Body of pancreas (tissue), 4 donors: Measurements from ENCODE around the gene MPZL1. TPM values are rescaled to one million over a fixed set of nuclear protein-coding genes. Genes with fewer than 3 reads are reported as not detected.

Source experiments
- ATAC-seq: fragments of 150-250 bp; one replicate; pipeline ENCODE4 v1.9.1; 2016
- DNase-seq, 4 donors: peaks; one replicate each; pipeline ENCODE4 v3.0.0-alpha.2; 2019
- H3K27ac ChIP-seq, 4 donors: fragments of 200-600 bp; sonication (generic); 1 replicate in 3 of 4; 2 replicates in 1 of 4; pipeline versions ENCODE4 v1.5.1 to v1.6.1; 2016 to 2019; ENCODE audit warnings: mild to moderate bottlenecking in 1 of 4, mixed read lengths in 1 of 4, moderate library complexity in 1 of 4
- H3K27me3 ChIP-seq, 2 donors: fragments of 200-600 bp; sonication (generic); one replicate each; pipeline ENCODE4 v1.6.0; 2016; ENCODE audit warnings: mild to moderate bottlenecking in 1 of 2
- H3K36me3 ChIP-seq, 2 donors: fragments of 200-600 bp; sonication (generic); replicated peaks in 1 of 2; 2 replicates each; pipeline ENCODE4 v1.5.1; 2016; ENCODE audit warnings: low read depth in 2 of 2; ENCODE audit not compliant: insufficient read depth in 1 of 2
- H3K4me1 ChIP-seq: fragments of 200-600 bp; sonication (generic); one replicate; pipeline ENCODE4 v1.6.0; 2016
- H3K4me3 ChIP-seq, 2 donors: fragments of 200-600 bp; sonication (generic); 1 replicate in 1 of 2; 2 replicates in 1 of 2; pipeline ENCODE4 v1.5.1; 2016 to 2019
- H3K9me3 ChIP-seq, 3 donors: fragments of 200-600 bp; sonication (generic); 1 replicate in 2 of 3; 2 replicates in 1 of 3; pipeline ENCODE4 v1.5.1; 2016
- POLR2A ChIP-seq, 3 donors: fragments of 450-650 bp; IDR thresholded peaks; one replicate each; pipeline ENCODE4 v1.6.1; 2016; ENCODE audit warnings: antibody characterized with exemption in 3 of 3, mild to moderate bottlenecking in 2 of 3
- WGBS, 2 donors: methylation state at CpG; one replicate each; pipeline ENCODE4 v1.1.5; 2017; 5-methylcytosine and 5-hydroxymethylcytosine counted together
- intact Hi-C: fragments of 100-400 bp; cut with DNase I; formaldehyde crosslinking; loops from one replicate; pipeline ENCODE4 v1.15.1; 2023
- total RNA-seq, 2 donors: library from RNA; depleted of rRNA; stranded (reverse); fragments of >200 nt; gene quantifications; one replicate each; pipeline ENCODE4 v1.1.0, GENCODE V29; 2016
- TF ChIP-seq, protein P1 (sequence below), 7 experiments: fragments of 450-650 bp in 4 of 7; fragments of 200-600 bp in 3 of 7; sonication (generic) in 3 of 7; IDR thresholded peaks; one replicate each; pipeline ENCODE4 v1.5.1; 2016 to 2019; ENCODE audit warnings: antibody characterized with exemption in 7 of 7

MPZL1 gene
- total RNA-seq, 2 donors from 2014 or later = 19.8 to 28.5 TPM

DNA sequence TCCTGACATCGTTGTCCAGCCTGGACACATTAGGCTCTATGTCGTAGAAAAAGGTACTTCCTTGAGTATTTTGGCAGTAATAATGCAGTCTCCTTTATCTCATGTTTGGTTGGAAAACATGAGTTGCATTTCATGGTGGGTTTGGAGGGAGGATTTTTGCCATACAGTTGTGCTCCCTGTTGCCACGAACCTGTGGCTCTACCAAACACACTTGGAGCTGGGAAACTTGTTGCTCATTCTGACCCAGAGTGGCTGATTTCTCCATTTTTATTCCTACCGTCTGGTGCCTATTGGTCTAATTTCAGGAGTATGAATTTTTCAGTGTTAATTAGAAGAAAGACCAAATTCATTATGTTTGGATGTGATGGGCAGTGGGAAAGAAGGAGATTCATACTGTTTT lies 50.7 kb downstream of the MPZL1 start:
- Histone ChIP-seq H3K27ac (no peak overlapping the region), H3K27me3 (no peaks in the 10 kb centered on the region), H3K4me1 (no peaks in the 10 kb centered on the region), H3K36me3 (peaks cover 0 to 4% of the 10 kb centered on the region in 2 donors), H3K4me3 (no peak overlapping the region), H3K9me3 (no peaks in the 10 kb centered on the region)
- 84 to 94% methylated on average over 4 of the region's 4 CpGs for WGBS, 2 donors
- ATAC-seq (no peak), DNase-seq (no peak)
- TF ChIP-seq, protein P1, sequence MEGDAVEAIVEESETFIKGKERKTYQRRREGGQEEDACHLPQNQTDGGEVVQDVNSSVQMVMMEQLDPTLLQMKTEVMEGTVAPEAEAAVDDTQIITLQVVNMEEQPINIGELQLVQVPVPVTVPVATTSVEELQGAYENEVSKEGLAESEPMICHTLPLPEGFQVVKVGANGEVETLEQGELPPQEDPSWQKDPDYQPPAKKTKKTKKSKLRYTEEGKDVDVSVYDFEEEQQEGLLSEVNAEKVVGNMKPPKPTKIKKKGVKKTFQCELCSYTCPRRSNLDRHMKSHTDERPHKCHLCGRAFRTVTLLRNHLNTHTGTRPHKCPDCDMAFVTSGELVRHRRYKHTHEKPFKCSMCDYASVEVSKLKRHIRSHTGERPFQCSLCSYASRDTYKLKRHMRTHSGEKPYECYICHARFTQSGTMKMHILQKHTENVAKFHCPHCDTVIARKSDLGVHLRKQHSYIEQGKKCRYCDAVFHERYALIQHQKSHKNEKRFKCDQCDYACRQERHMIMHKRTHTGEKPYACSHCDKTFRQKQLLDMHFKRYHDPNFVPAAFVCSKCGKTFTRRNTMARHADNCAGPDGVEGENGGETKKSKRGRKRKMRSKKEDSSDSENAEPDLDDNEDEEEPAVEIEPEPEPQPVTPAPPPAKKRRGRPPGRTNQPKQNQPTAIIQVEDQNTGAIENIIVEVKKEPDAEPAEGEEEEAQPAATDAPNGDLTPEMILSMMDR (IDR thresholded peaks at IDR 0.05) = no peak
- TF ChIP-seq POLR2A (IDR thresholded peaks at IDR 0.05) = no peak
- intact Hi-C loops = no loop called here

DNA sequence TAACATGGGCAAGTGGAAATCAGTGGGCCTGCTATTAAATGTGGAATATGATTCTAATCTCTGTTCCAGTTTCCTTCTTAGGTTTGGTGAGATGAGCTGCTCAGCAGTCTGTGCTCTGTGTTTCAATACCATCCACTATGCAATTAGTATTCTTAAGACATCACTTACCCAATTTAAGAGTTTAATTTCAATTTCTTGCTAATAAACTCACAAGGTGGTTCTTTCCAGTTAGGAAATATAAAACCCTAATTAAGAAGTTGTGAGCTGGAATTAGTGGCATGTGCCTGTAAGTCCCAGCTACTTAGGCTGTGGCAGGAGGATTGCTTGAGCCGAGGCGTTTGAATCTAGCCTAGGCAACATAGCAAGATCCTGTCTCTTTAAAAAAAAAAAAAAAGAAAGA lies 51.7 kb downstream of the MPZL1 start:
- peaks cover 0 to 4% of the 10 kb centered on the region in 2 donors for H3K36me3 ChIP-seq
- ATAC-seq = no peak
- H3K27ac ChIP-seq = no peak overlapping the region
- intact Hi-C loops = no loop called here
- no peak for TF ChIP-seq POLR2A (IDR thresholded peaks at IDR 0.05)
- TF ChIP-seq, protein P1 (IDR thresholded peaks at IDR 0.05) = no peak
- H3K4me3 ChIP-seq = no peak overlapping the region
- WGBS, 2 donors = 95 to 96% methylated on average over 2 of the region's 2 CpGs
- H3K27me3 ChIP-seq = no peaks in the 10 kb centered on the region
- H3K4me1 ChIP-seq = no peaks in the 10 kb centered on the region
- no peak for DNase-seq
- no peaks in the 10 kb centered on the region for H3K9me3 ChIP-seq

DNA sequence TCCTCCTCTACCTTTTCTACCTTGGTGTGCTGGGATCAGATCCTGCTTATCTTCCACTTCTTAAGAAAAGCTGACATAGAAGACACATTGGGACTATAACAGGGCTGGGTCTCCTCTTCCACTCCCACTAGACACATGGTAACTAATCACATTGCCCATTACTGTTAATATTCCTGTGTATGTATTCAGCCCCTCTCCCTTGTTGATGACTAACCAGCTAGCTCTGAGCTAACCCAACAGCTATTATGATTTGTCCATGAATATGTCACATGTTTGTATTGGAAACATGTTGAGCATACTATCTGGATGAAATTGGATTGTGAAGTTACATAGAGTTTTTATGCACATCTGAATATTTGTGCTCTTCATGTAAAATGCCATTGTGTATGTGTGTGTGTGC lies 52.9 kb downstream of the MPZL1 start:
- DNase-seq (no peak), ATAC-seq (no peak)
- TF ChIP-seq POLR2A (IDR thresholded peaks at IDR 0.05) = no peak
- TF ChIP-seq, protein P1 (IDR thresholded peaks at IDR 0.05) = no peak
- Histone ChIP-seq H3K27ac (no peak overlapping the region), H3K36me3 (peaks cover 0 to 4% of the 10 kb centered on the region in 2 donors), H3K27me3 (no peaks in the 10 kb centered on the region), H3K4me3 (no peak overlapping the region), H3K9me3 (no peaks in the 10 kb centered on the region), H3K4me1 (no peaks in the 10 kb centered on the region)
- intact Hi-C loops = no loop called here

DNA sequence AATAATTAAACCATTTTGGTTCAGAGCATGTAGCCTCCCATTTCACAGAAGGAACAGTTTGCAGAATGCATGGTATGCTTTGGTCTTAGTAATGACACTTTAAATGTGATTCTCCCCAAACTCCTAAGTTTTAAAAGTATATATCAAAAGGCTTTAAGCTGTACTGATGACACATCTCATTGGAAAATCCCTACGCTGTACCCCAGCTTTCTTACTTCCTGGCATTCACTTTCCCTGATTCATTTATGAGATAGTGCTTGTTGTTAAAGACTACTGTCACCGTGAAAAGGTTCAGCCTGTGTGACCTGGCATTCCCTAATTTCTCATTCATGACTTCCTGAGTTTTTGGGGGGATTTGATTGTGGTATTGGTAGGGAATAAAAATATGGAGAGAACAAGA lies 53.4 kb downstream of the MPZL1 start:
- H3K36me3 ChIP-seq = peaks cover 0 to 4% of the 10 kb centered on the region in 2 donors
- no peak overlapping the region for H3K27ac ChIP-seq
- 81 to 91% methylated on average over 2 of the region's 2 CpGs for WGBS, 2 donors
- H3K4me1 ChIP-seq = no peaks in the 10 kb centered on the region
- TF ChIP-seq, protein P1 (IDR thresholded peaks at IDR 0.05) = no peak
- no peak for TF ChIP-seq POLR2A (IDR thresholded peaks at IDR 0.05)
- no peaks in the 10 kb centered on the region for H3K27me3 ChIP-seq
- ATAC-seq = no peak
- no peak overlapping the region for H3K4me3 ChIP-seq
- intact Hi-C loops = no loop called here
- no peak for DNase-seq
- H3K9me3 ChIP-seq = no peaks in the 10 kb centered on the region

DNA sequence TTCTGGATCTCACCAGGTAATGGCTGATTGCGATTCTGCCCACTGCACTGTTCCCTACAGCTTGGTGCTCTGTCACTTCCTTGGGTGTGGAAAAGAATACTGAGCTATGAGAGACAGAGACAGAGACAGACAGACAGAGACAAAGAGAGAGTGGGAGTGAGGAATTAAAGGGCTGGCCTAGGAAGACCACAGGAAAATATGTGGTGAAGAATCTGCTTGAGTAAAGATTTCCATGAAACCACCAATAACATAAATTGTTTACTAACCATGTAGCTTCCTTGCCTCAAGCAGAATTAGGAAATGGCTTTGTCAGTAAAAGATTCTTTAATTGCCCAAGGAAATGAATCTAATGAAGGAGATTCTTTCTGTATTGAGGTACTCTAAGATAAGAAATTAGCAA lies 54.4 kb downstream of the MPZL1 start:
- intact Hi-C loops = no loop called here
- H3K4me3 ChIP-seq = no peak overlapping the region

More for the DNA sequence above, 54.4 kb downstream of the MPZL1 start:
- Histone ChIP-seq H3K9me3 (no peaks in the 10 kb centered on the region), H3K36me3 (peaks cover 0 to 7% of the 10 kb centered on the region in 2 donors), H3K27me3 (no peaks in the 10 kb centered on the region), H3K27ac (no peak overlapping the region), H3K4me1 (no peaks in the 10 kb centered on the region)
- 95 to 96% methylated on average over 1 of the region's 1 CpG for WGBS, 2 donors
- DNase-seq (no peak), ATAC-seq (no peak)
- TF ChIP-seq, protein P1 (IDR thresholded peaks at IDR 0.05) = no peak
- no peak for TF ChIP-seq POLR2A (IDR thresholded peaks at IDR 0.05)
